H9 (cell line): ENCODE results near the gene NAP1L1. TPM values are rescaled to one million over a fixed set of nuclear protein-coding genes. Genes with fewer than 3 reads are reported as not detected.

Experiments used
- DNase-seq: peaks from one replicate; pipeline ENCODE4 v3.0.0-alpha.2; 2017
- H2AFZ ChIP-seq: one replicate; pipeline ENCODE4 v1.6.1; 2013; ENCODE audit warnings: mild to moderate bottlenecking, low read length, control low read depth, moderate library complexity
- H2AK5ac ChIP-seq: 2 replicates; pipeline ENCODE4 v1.6.1; 2013; ENCODE audit warnings: low read length, control low read depth, mixed read lengths; ENCODE audit not compliant: insufficient read length
- H2BK120ac ChIP-seq: one replicate; pipeline ENCODE4 v1.6.1; 2013; ENCODE audit warnings: low read depth, mild to moderate bottlenecking, low read length, control low read depth, inconsistent platforms; ENCODE audit not compliant: poor library complexity, severe bottlenecking
- H2BK12ac ChIP-seq: 2 replicates; pipeline ENCODE4 v1.6.1; 2013; ENCODE audit warnings: low read length, control low read depth, mixed read lengths, low read depth; ENCODE audit not compliant: insufficient read length
- H2BK15ac ChIP-seq: 2 replicates; pipeline ENCODE4 v1.6.1; 2013; ENCODE audit warnings: low read depth, low read length, control low read depth
- H2BK20ac ChIP-seq: one replicate; pipeline ENCODE4 v1.6.1; 2013; ENCODE audit warnings: low read depth, mild to moderate bottlenecking, low read length, control low read depth, inconsistent platforms; ENCODE audit not compliant: poor library complexity, severe bottlenecking
- H2BK5ac ChIP-seq: 2 replicates; pipeline ENCODE4 v1.6.1; 2013; ENCODE audit warnings: low read length, control low read depth, mixed read lengths; ENCODE audit not compliant: insufficient read length
- H3K14ac ChIP-seq: 2 replicates; pipeline ENCODE4 v1.6.1; 2013; ENCODE audit warnings: low read length, control low read depth; ENCODE audit not compliant: insufficient read depth
- H3K18ac ChIP-seq: 2 replicates; pipeline ENCODE4 v1.6.1; 2013; ENCODE audit warnings: low read depth, mild to moderate bottlenecking, mixed read lengths, low read length, control low read depth; ENCODE audit not compliant: insufficient read length
- H3K23ac ChIP-seq: 2 replicates; pipeline ENCODE4 v1.6.1; 2013; ENCODE audit warnings: low read length, control low read depth, mixed read lengths, low read depth; ENCODE audit not compliant: insufficient read length
- H3K23me2 ChIP-seq: 2 replicates; pipeline ENCODE4 v1.6.1; 2013; ENCODE audit warnings: low read depth, mild to moderate bottlenecking, mixed read lengths, low read length, control low read depth; ENCODE audit not compliant: insufficient read length, poor library complexity, severe bottlenecking
- H3K27ac ChIP-seq: 2 replicates; pipeline ENCODE4 v1.5.1; 2013; ENCODE audit warnings: low read length, control low read depth, mixed read lengths, low read depth; ENCODE audit not compliant: insufficient read length
- H3K27me3 ChIP-seq: 2 replicates; pipeline ENCODE4 v1.6.1; 2013; ENCODE audit warnings: low read length, control low read depth, inconsistent platforms; ENCODE audit not compliant: insufficient read depth
- H3K4ac ChIP-seq: 2 replicates; pipeline ENCODE4 v1.6.1; 2013; ENCODE audit warnings: low read depth, mild to moderate bottlenecking, control low read depth, inconsistent platforms, low read length, moderate library complexity
- H3K4me1 ChIP-seq: 2 replicates; pipeline ENCODE4 v1.6.1; 2013; ENCODE audit warnings: low read length, control low read depth, inconsistent platforms; ENCODE audit not compliant: insufficient read depth
- H3K4me2 ChIP-seq: 2 replicates; pipeline ENCODE4 v1.6.1; 2013; ENCODE audit warnings: low read length, control low read depth, mixed read lengths; ENCODE audit not compliant: insufficient read length, insufficient read depth
- H3K56ac ChIP-seq: 2 replicates; pipeline ENCODE4 v1.6.1; 2013; ENCODE audit warnings: low read depth, mild to moderate bottlenecking, mixed read lengths, low read length, control low read depth; ENCODE audit not compliant: insufficient read length
- H3K79me1 ChIP-seq: 2 replicates; pipeline ENCODE4 v1.6.1; 2013; ENCODE audit warnings: low read depth, mild to moderate bottlenecking, moderate library complexity, low read length, control low read depth, inconsistent platforms; ENCODE audit not compliant: insufficient read depth, poor library complexity, severe bottlenecking
- H3K79me2 ChIP-seq: 2 replicates; pipeline ENCODE4 v1.6.1; 2013; ENCODE audit warnings: low read length, control low read depth, inconsistent platforms; ENCODE audit not compliant: insufficient read depth
- H3K9ac ChIP-seq: 2 replicates; pipeline ENCODE4 v1.6.1; 2013; ENCODE audit warnings: low read length, control low read depth, mixed read lengths; ENCODE audit not compliant: insufficient read length; ENCODE audit errors: extremely low read depth
- H3K9me3 ChIP-seq: one replicate; pipeline ENCODE4 v1.6.1; 2013; ENCODE audit warnings: low read depth, low read length, inconsistent platforms; ENCODE audit not compliant: control insufficient read depth
- H3T11ph ChIP-seq: one replicate; pipeline ENCODE4 v1.6.1; 2013; ENCODE audit warnings: mild to moderate bottlenecking, low read length, control low read depth, inconsistent platforms
- H4K20me1 ChIP-seq: one replicate; pipeline ENCODE4 v1.6.1; 2013; ENCODE audit not compliant: control insufficient read depth, insufficient read length, insufficient read depth
- H4K5ac ChIP-seq: 2 replicates; pipeline ENCODE4 v1.6.1; 2013; ENCODE audit warnings: low read depth, mild to moderate bottlenecking, mixed read lengths, low read length, control low read depth; ENCODE audit not compliant: insufficient read length
- H4K8ac ChIP-seq: replicated peaks from 2 replicates; pipeline ENCODE4 v1.6.1; 2013; ENCODE audit warnings: low read length, control low read depth, mixed read lengths, low read depth; ENCODE audit not compliant: insufficient read length
- H4K91ac ChIP-seq: 2 replicates; pipeline ENCODE4 v1.6.1; 2013; ENCODE audit warnings: low read depth, mild to moderate bottlenecking, moderate library complexity, mixed read lengths, low read length, control low read depth; ENCODE audit not compliant: insufficient read length
- H3K27ac Mint-ChIP-seq, 3 experiments: 2 replicates in 2 of 3; 3 replicates in 1 of 3; pipeline ENCODE4 v1.8.0; 2020 to 2021; ENCODE audit warnings: mixed read lengths in 3 of 3, mild to moderate bottlenecking in 1 of 3, moderate library complexity in 1 of 3
- H3K27me3 Mint-ChIP-seq: 2 replicates; pipeline ENCODE4 v1.8.0; 2021; ENCODE audit warnings: low read depth, mild to moderate bottlenecking, moderate library complexity, mixed read lengths
- H3K36me3 Mint-ChIP-seq, 3 experiments: 2 replicates in 2 of 3; 3 replicates in 1 of 3; pipeline ENCODE4 v1.8.0; 2020 to 2021; ENCODE audit warnings: low read depth in 3 of 3, mixed read lengths in 3 of 3; ENCODE audit not compliant: insufficient read depth in 1 of 3
- H3K4me1 Mint-ChIP-seq, 2 experiments: 2 replicates each; pipeline ENCODE4 v1.8.0; 2020; ENCODE audit warnings: mixed read lengths in 2 of 2
- H3K4me3 Mint-ChIP-seq, 2 experiments: 2 replicates in 1 of 2; 3 replicates in 1 of 2; pipeline ENCODE4 v1.8.0; 2020 to 2021; ENCODE audit warnings: mild to moderate bottlenecking in 2 of 2, mixed read lengths in 2 of 2, moderate library complexity in 1 of 2
- H3K9me3 Mint-ChIP-seq, 2 experiments: 2 replicates in 1 of 2; 3 replicates in 1 of 2; pipeline ENCODE4 v1.8.0; 2020; ENCODE audit warnings: mild to moderate bottlenecking in 2 of 2, mixed read lengths in 2 of 2, moderate library complexity in 1 of 2
- CTCF ChIP-seq: fragments of 200-600 bp; sonication (generic); conservative IDR thresholded peaks from 3 replicates; pipeline ENCODE4 v1.8.0; 2021; ENCODE audit warnings: antibody characterized with exemption, mild to moderate bottlenecking
- WGBS: extraction: QIAGEN DNeasy Blood & Tissue Kit; methylation state at CpG from one replicate; pipeline ENCODE4 v1.1.7; 2013; ENCODE audit warnings: missing lambda C conversion rate, low lambda C conversion rate, mixed read lengths; ENCODE audit not compliant: insufficient read length; ENCODE audit errors: extremely low coverage; 5-methylcytosine and 5-hydroxymethylcytosine counted together
- total RNA-seq: library from RNA; stranded (reverse); gene quantifications from 2 replicates; pipeline ENCODE4 v1.2.1, GENCODE V29; 2021

The NAP1L1 gene
- total RNA-seq, 1 experiment from 2014 or later = 1,012 TPM

GRCh38 chr12:76006028-76006925 lies 78.2 kb downstream of the NAP1L1 start:
- no peak overlapping the region for H2BK120ac ChIP-seq
- Mint-ChIP-seq H3K4me1 (peaks cover 39 to 42% of the 10 kb centered on the region in 2 experiments), H3K36me3 (peaks cover 11 to 18% (median 11%) of the 10 kb centered on the region in 3 experiments), H3K27me3 (no peaks in the 10 kb centered on the region), H3K4me3 (no peak overlapping the region), H3K9me3 (peaks cover 10 to 14% of the 10 kb centered on the region in 2 experiments), H3K27ac (peak overlapping the region in 2 of 3 experiments; percentile 24 to 27; a peak in 3 of 7 replicates)
- peaks cover 5% of the 10 kb centered on the region; the same call in 1 of the 2 replicates for H3K4me1 ChIP-seq
- H3K23me2 ChIP-seq = no peaks in the 10 kb centered on the region
- H3T11ph ChIP-seq = no peak overlapping the region
- H2AK5ac ChIP-seq = no peak overlapping the region
- no peak overlapping the region for H3K27ac ChIP-seq
- H3K79me1 ChIP-seq = no peaks in the 10 kb centered on the region
- H3K18ac ChIP-seq = no peak overlapping the region
- H3K79me2 ChIP-seq = no peaks in the 10 kb centered on the region
- WGBS = no CpG with 5 or more reads among the region's 9 CpGs
- H2BK5ac ChIP-seq = no peak overlapping the region
- no peak overlapping the region for H2BK15ac ChIP-seq
- H4K91ac ChIP-seq = no peak overlapping the region
- no peak overlapping the region for H3K23ac ChIP-seq
- H3K9me3 ChIP-seq = no peaks in the 10 kb centered on the region
- no peak overlapping the region for H3K56ac ChIP-seq
- no peak overlapping the region for H2AFZ ChIP-seq
- DNase-seq = no peak
- H3K9ac ChIP-seq = no peak overlapping the region
- TF ChIP-seq CTCF = no peak
- H3K4ac ChIP-seq = no peak overlapping the region
- no peaks in the 10 kb centered on the region for H3K27me3 ChIP-seq
- H2BK12ac ChIP-seq = no peak overlapping the region
- no peak overlapping the region for H4K5ac ChIP-seq
- H2BK20ac ChIP-seq = no peak overlapping the region
- no peak overlapping the region for H3K14ac ChIP-seq
- H4K8ac ChIP-seq = no peak overlapping the region
- H4K20me1 ChIP-seq = no peaks in the 10 kb centered on the region
- H3K4me2 ChIP-seq = no peak overlapping the region
